Sciatic nerve (tissue), 2 donors: ENCODE data around the gene ZFAND6. TPM values are rescaled to one million over a fixed set of nuclear protein-coding genes. Genes with fewer than 3 reads are reported as not detected.

ENCODE experiments used
- ATAC-seq: fragments of 200-7000 bp; cut with Tn5 transposase; one replicate; pipeline ENCODE4 v1.9.1; 2020; ENCODE audit warnings: mild to moderate bottlenecking, moderate library complexity
- DNase-seq: peaks from one replicate; pipeline ENCODE4 v3.0.0-alpha.2; 2020; ENCODE audit warnings: low spot score
- intact Hi-C: fragments of 100-400 bp; cut with DNase I; formaldehyde crosslinking; loops from one replicate; pipeline ENCODE4 v1.14.2; 2022
- total RNA-seq: library from RNA; stranded (reverse); fragmentation: NEBNext Ultra II Directional; extraction: Animal tissue kit (Norgen Biotek cat#: 25700); gene quantifications from one replicate; pipeline ENCODE4 v1.2.1, GENCODE V29; 2021
- donor health status: DM: no; HTN: no; CAD: no.
- donor health status: DM: no; HTN: no; CAD: no.

The ZFAND6 gene
- total RNA-seq, 1 donor from 2014 or later, result 85.3 TPM

DNA sequence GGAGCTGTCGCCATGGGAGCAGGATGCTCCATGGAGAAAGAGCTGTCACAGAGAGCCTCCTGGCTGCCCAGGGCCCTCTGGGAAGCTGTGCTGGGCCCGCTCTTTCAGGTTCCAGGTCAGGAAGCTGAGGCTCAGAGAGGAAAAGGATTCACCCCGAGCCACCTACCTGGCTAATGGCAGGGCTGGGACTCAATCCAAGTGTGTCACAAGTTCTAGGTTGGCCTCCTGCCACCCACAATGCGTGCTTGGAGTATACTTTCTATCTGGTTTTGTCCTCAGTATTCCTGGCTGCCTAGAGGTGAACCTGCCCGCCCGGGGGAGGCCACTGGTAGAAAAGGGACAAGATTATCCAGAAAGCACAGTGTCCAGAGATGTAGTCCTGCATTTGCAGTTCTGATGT lies 117.0 kb downstream of the ZFAND6 start:
- intact Hi-C loops, result no loop called here
- DNase-seq, result no peak
- no peak for ATAC-seq

DNA sequence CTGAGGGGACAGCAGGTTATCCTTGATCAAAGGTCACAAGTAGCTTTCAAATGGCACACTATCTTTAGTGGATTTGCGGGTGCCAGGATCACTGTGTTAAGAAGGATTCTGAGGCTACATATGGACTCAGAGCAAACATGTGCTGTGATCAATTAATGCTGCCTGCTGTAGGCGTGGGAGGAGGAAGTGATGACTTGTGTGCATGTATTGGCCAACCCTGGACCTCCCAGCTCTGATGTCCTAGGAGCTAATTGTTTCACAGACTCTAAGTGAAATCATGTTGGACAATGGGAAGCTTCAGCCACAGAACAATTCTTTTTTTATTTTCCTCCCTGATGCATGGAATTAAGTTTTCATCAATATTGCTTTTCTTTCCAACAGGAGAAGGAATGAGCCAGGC lies 117.7 kb downstream of the ZFAND6 start:
- intact Hi-C loops, result no loop called here
- DNase-seq, result no peak
- ATAC-seq, result no peak

GRCh38 chr15:80179025-80179759 lies 119.7 kb downstream of the ZFAND6 start:
- intact Hi-C loops, result no loop called here
- ATAC-seq, result no peak
- DNase-seq, result no peak

DNA sequence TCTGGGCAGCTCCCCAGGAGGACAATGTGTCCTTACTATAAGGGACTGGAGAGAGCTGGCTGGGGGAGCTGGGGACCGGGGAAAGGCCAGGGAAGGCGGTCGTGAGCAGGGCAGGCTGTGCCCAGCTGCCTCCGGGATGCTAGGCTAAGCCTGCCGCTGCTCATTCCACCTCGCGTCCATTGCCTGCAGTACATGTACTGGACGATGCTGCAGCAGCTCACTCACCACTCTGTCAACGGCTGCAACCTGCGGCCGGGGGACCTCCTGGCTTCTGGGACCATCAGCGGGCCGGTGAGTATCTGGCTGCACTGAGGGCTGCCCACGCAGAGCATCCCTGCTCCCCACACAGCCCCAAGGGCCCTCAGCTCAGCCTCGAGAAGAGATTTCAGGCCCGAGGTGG lies 120.5 kb downstream of the ZFAND6 start:
- intact Hi-C loops, result no loop called here
- no peak for ATAC-seq
- no peak for DNase-seq

DNA sequence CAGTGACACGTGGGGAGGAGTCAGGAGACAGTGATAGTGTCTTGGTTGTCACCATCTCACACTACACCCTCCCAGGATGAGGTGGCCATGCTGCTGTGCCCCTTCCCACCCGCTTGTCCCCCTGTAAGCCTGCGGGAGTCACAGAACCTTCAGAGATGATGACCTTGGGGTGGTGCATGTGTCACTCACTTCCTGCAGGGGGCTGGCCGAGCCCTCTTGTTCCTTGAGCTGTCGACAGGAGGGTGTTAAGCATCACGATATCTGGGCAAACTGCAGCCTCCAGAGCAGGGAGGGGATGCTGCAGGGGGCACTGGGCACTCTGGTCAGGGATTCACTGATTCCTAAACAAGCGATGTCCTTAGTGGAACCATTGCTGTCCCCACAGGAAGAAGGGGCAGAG lies 121.0 kb downstream of the ZFAND6 start:
- DNase-seq (no peak), ATAC-seq (no peak)
- intact Hi-C loops, result no loop called here

DNA sequence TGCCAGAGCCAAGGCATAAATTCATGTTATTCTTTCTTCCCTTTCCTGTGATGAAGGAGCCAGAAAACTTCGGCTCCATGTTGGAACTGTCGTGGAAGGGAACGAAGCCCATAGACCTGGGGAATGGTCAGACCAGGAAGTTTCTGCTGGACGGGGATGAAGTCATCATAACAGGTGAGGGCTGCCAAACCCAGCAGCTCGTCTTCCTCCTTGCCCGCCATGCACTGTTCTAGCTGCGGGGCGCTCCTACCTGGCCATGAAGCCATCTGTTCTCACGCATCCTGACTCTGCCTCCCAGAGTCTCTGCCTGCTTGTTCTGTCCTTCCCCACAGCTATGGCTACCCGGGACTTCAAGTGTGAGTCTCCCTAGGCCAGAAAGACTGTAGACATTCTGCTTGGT lies 121.5 kb downstream of the ZFAND6 start:
- no peak for DNase-seq
- intact Hi-C loops, result no loop called here
- ATAC-seq, result no peak

DNA sequence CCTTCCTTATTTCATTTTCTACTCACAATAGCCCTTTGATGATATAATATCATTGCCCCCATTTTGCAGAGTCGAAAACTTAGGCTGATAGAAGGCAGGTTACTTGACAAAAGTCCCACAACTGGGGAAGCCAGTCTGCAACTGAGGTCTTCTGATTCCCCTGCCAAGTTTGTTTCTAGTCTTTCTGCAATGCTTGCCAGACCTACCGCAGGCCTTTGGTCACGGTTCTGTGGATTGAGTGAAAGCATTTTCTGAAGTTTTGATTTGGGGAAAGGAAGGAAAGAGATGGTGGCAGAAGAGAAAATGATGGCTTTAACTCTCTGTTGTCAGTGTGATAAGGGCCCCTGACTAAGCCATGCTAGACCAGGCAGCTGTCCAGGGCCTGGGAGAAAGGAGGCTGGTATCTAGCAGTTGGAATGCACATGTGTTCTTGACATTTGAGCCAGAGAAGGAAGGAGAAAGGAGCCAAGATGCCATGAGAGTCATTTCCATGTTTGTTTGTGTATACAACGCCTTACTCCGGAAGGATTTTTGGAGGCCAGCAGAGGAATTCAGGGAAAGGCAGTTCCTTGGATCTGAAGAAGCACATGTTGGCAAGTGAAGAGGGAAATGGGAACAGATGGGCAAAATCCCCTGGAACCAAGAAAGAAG lies 123.3 kb downstream of the ZFAND6 start:
- ATAC-seq, result no peak
- DNase-seq, result no peak
- intact Hi-C loops, result no loop called here

- ATAC-seq (no peak), DNase-seq (no peak)
- intact Hi-C loops, result no loop called here
Observed at GRCh38 chr15:80183306-80183705, 123.8 kb downstream of the ZFAND6 start.

- intact Hi-C loops, result no loop called here
- ATAC-seq (no peak), DNase-seq (no peak)
Observed at GRCh38 chr15:80183886-80184285, 124.4 kb downstream of the ZFAND6 start.

DNA sequence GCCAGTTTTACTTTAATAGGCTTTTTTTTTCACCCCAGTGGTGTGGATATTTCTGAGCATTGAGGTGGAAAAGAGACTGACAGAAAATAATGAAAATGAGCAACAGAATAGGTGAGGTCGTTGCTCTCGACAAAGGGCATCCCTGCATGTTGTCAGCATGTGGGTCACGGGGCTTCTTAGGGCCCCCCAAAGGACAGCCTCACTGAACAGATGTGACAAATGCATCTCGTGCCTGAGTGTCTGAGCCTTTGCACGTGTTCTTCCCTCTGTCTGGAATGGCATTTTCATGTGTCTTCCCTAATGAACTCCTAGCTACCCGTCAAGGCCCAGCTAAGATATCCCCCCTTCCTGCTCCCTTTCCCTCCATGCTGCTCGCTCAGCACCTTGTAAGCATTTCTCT lies 125.1 kb downstream of the ZFAND6 start:
- ATAC-seq (no peak), DNase-seq (no peak)
- intact Hi-C loops, result no loop called here

- intact Hi-C loops, result no loop called here
- no peak for ATAC-seq
Observed at GRCh38 chr15:80185152-80185551, 125.7 kb downstream of the ZFAND6 start.

GRCh38 chr15:80186066-80186465 lies 126.6 kb downstream of the ZFAND6 start:
- no peak for ATAC-seq
- DNase-seq, result no peak
- intact Hi-C loops, result no loop called here

More at GRCh38 chr15:80185152-80185551, 125.7 kb downstream of the ZFAND6 start:
- no peak for DNase-seq

- ATAC-seq, result no peak
- DNase-seq, result no peak
- intact Hi-C loops, result no loop called here
Observed at GRCh38 chr15:80186597-80186996, 127.1 kb downstream of the ZFAND6 start.

Other genes starting within 250 kb of the ZFAND6 start
- 18.7 TPM for gene MTHFS, start 162.7 kb upstream of the ZFAND6 start, total RNA-seq
- 11.6 TPM for gene BCL2A1, start 88.5 kb upstream of the ZFAND6 start, total RNA-seq
- 21.0 TPM for gene FAH, start 93.3 kb downstream of the ZFAND6 start, total RNA-seq
- 6.3 TPM for gene CTXND1, start 192.5 kb downstream of the ZFAND6 start, total RNA-seq